HG03571 (cell line): ENCODE data around the gene SLC25A27.

Experiments
- ATAC-seq: cut with Tn5 transposase; IDR thresholded peaks from one replicate; pipeline ENCODE4 v1.9.1; 2021; ENCODE audit not compliant: unreplicated experiment

SLC25A27 gene

GRCh38 chr6:46648869-46649492 lies 3.8 kb upstream of the SLC25A27 start:
- ATAC-seq: no peak

- ATAC-seq: no peak
Observed at GRCh38 chr6:46651006-46651405, 1.8 kb upstream of the SLC25A27 start.

GRCh38 chr6:46651816-46652215 lies 959 bp upstream of the SLC25A27 start:
- no peak for ATAC-seq

- no peak for ATAC-seq
Observed at GRCh38 chr6:46652232-46652602, 558 bp upstream of the SLC25A27 start.

GRCh38 chr6:46653439-46654195 lies 842 bp downstream of the SLC25A27 start:
- ATAC-seq: no peak

- ATAC-seq: no peak
Observed at GRCh38 chr6:46655803-46656202, 3.0 kb downstream of the SLC25A27 start.

- no peak for ATAC-seq
Observed at GRCh38 chr6:46657642-46658041, 4.9 kb downstream of the SLC25A27 start.

GRCh38 chr6:46661483-46661882 lies 8.7 kb downstream of the SLC25A27 start:
- no peak for ATAC-seq

GRCh38 chr6:46667377-46667776 lies 14.6 kb downstream of the SLC25A27 start:
- no peak for ATAC-seq

- ATAC-seq: no peak
Observed at GRCh38 chr6:46674410-46674809, 21.6 kb downstream of the SLC25A27 start.

GRCh38 chr6:46676604-46677313 lies 24.0 kb downstream of the SLC25A27 start:
- no peak for ATAC-seq

- ATAC-seq: no peak
Observed at GRCh38 chr6:46677314-46677654, 24.5 kb downstream of the SLC25A27 start.

- ATAC-seq: no peak
Observed at GRCh38 chr6:46684771-46685170, 32.0 kb downstream of the SLC25A27 start.

GRCh38 chr6:46687619-46688097 lies 34.9 kb downstream of the SLC25A27 start, which contains the start of gene TDRD6:
Gene TDRD6, plus strand, starts transcription at chr6:46687885. Its CDS starts 244 bp downstream, at chr6:46688129.
- ATAC-seq: no peak

GRCh38 chr6:46688117-46688965 lies 35.6 kb downstream of the SLC25A27 start:
- ATAC-seq: no peak

- no peak for ATAC-seq
Observed at GRCh38 chr6:46688966-46689335, 36.2 kb downstream of the SLC25A27 start.

GRCh38 chr6:46689657-46690056 lies 36.9 kb downstream of the SLC25A27 start:
- ATAC-seq: no peak

- ATAC-seq: no peak
Observed at GRCh38 chr6:46690141-46690755, 37.5 kb downstream of the SLC25A27 start.

GRCh38 chr6:46690911-46691451 lies 38.2 kb downstream of the SLC25A27 start:
- ATAC-seq: no peak

GRCh38 chr6:46699970-46700369 lies 47.2 kb downstream of the SLC25A27 start:
- ATAC-seq: no peak
